ENCODE measurements around the gene LHX4.

Gene LHX4

GRCh38 chr1:180312926-180313325, 82.9 kb downstream of the LHX4 start:
- DNase-seq, result no peak

DNA sequence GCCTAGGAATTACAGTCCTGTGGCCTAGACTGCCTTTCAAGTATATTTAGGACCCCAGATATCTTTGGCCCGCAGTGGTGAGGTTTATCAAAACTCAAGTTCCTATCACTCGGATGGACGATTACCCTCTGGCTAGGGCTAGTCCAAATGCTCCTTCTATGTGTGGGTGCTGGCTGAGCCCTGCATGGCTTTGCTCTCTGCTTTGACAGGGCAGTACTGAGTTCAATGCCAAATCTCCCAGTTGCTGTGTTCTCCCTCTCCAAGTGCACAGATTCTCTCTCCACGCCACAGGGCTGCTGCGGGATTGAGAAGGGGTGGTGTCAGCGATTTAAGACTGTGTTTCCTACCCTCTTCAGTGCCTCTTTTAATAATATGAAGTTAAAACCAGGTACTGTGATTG, 97.0 kb downstream of the LHX4 start:
- DNase-seq, result no peak
